Right ventricle myocardium superior (tissue), 1 donor: ENCODE measurements around the gene RBMS2. TPM values are rescaled to one million over a fixed set of nuclear protein-coding genes. Genes with fewer than 3 reads are reported as not detected.
"Not testable (repeated sequence)": the region's sequence is repeated elsewhere in the genome, so short reads cannot be mapped to it uniquely, and the experiment has no call there.

Experiments used
- ATAC-seq: fragments of 200-7000 bp; cut with Tn5 transposase; one replicate; pipeline ENCODE4 v1.9.1; 2020; ENCODE audit warnings: mild to moderate bottlenecking; ENCODE audit not compliant: poor library complexity
- DNase-seq: peaks from one replicate; pipeline ENCODE4 v3.0.0-alpha.2; 2020
- intact Hi-C: fragments of 100-400 bp; cut with DNase I; formaldehyde crosslinking; loops from one replicate; pipeline ENCODE4 v1.11.2; 2022
- total RNA-seq: library from RNA; stranded (reverse); fragmentation: NEBNext Ultra II Directional; extraction: Animal tissue kit (Norgen Biotek cat#: 25700); gene quantifications from one replicate; pipeline ENCODE4 v1.2.1, GENCODE V29; 2021
- donor health status: DM: no; HTN: yes; CAD: no; lungs with severe emphysema.

Gene RBMS2
- total RNA-seq, 1 donor from 2014 or later, result 25.0 TPM

DNA sequence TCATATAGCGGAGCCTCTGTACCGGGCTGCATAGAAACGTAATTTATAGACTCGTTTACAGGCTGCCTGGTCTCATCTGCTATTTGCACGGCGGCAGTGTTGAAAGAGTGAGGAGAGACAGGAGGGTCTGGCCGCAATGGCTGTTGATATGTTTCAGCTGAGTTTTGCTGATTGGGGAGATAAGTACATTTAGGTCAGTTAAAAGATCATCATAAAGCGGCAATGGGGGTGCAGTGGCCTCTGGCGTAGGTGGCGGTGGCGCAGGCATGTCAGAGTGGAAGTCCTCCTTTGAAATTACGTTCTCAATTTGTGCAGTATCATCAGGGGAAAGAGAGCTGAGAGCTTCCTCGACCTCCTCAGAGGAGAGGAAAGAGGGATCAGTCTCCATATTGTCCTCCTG lies 21.7 kb upstream of the RBMS2 start:
- ATAC-seq, intact Hi-C loops, DNase-seq: not testable (repeated sequence)

DNA sequence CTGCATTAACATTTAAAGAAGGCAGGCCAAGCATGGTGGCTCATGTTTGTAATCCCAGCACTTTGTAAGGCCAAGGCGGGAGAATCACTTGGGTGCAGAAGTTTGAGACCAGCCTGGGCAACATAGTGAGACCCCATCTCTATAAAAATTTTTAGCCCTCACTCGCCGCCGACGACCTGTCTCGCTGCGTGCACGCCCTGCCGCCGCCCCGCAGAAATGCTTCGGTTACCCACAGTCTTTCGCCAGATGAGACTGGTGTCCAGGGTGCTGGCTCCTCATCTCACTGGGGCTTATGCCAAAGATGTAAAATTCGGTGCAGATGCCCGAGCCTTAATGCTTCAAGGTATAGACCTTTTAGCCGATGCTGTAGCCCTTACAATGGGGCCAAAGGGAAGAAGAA lies 10.8 kb upstream of the RBMS2 start:
- ATAC-seq, result no peak

DNA sequence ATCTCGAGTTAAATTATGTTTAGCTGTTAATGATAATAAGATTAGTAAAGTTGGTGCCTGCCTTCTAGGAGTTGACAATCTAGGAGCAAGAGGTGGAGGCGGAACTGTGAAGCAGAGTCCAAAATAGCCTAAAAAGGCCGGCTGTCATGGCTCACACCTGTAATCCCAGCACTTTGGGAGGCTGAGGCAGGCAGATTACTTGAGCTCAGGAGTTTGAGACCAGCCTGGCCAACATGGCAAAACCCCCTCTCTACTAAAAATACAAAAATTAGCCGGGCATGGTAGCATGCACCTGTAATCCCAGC lies 7.7 kb upstream of the RBMS2 start:
- not testable (repeated sequence) for ATAC-seq, DNase-seq
- intact Hi-C loops, result loop anchor here (10.0 kb wide), 1 partner anchor 121 kb away; the partner anchor contains the start of gene BAZ2A

More for the DNA sequence above, 10.8 kb upstream of the RBMS2 start:
- intact Hi-C loops, result loop anchor here (10.0 kb wide), 1 partner anchor 124 kb away; the partner anchor contains the start of gene BAZ2A
- DNase-seq, result no peak

DNA sequence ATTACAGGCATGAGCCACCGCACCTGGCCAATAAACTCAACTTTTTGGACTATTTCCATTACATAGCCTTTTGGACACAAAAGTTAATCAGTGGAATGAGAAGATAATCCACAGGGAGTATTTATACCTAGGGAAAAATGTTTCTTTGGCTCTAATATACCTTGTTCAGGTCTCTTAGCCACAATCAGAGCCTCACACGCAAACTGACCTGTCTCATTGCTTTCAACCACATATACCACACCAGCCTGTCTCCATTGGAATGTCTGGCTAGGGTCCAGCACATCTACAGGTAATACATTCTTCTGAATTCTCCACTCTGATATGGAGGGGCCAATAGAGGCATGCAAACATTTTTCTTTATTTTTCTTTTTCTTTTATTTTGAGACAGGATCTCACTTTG lies 3.8 kb upstream of the RBMS2 start:
- intact Hi-C loops, result loop anchor here (5.0 to 10.0 kb wide), 2 partner anchors 54 to 117 kb away; partner anchors contain the start of gene BAZ2A
- no peak for ATAC-seq
- DNase-seq, result no peak

DNA sequence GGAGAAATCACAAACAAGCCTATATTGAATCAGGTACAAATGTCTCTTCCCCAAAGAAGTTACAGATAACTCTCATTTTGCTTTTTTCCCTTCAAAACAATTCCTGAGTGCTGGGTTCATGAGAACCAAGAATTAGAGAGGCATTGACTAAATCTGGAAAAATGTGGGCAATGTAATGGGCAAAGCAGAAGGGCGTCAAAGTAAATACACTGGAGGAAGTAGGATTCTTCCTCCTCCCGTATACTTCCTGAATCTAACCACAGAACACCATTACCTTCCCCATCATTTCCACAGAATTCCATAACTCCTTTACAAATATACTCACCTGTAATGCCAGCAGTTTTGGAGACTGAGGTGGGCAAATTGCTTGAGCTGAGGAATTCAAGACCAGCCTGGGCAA lies 3.0 kb upstream of the RBMS2 start:
- no peak for ATAC-seq
- intact Hi-C loops, result loop anchor here (5.0 to 10.0 kb wide), 2 partner anchors 54 to 116 kb away; partner anchors contain the start of gene BAZ2A
- DNase-seq, result no peak

DNA sequence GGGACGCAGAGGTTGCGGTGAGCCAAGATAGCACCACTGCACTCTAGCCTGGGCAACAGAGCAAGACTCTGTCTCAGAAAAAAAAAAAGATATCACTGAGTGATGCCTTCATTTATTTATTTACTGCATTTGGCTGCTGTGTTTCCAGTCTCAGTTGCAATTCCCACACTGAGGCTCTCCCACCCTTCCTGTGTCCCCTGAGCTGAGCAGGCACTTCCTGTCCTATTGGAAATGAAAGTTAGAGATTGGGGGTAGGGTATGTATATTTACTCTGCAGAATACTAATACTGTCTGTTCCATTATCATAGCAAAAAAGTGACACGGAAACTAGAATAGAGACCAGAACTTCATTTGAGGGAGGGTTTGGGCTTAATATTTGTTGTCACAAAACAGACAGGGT lies 1.6 kb upstream of the RBMS2 start:
- intact Hi-C loops, result no loop called here
- DNase-seq (no peak), ATAC-seq (peak; percentile 30)

DNA sequence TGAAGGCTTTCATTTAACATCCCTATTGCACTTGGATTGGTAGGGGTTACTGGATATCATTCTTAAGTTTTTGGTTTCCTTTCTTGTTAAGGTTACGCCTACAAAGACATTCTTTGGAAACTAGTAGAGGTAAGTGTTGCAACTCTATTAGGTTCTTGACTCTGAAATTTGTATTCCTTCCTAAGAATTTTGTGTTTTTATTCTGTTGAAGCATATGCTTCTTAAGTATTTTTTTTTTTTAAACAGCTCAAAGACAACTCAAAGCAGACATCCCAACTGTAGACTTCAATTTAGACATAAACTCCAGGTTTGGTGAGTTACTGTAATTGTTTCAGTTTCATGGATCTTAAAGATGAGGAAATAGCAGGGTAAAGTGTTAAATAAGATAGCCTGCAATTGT lies 1.1 kb upstream of the RBMS2 start:
- no peak for ATAC-seq
- intact Hi-C loops, result no loop called here
- no peak for DNase-seq

DNA sequence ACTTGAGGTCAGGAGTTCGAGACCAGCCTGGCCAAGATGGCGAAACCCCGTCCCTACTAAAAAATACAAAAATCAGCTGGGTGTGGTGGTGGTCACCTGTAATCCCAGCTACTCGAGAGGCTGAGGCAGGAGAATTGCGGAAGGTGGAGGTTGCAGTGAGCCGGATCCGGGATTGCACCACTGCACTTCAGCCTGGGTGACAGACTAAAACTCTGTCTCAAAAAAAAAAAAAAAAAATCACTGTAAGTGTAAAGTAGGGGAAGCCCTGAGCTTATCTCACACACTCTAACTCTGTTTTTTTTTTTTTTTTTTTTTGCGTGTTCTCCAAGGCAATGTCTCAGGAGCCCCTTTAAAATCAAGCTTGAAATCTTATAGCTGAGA lies 421 bp upstream of the RBMS2 start:
- intact Hi-C loops, result no loop called here
- ATAC-seq (peak; percentile 30), DNase-seq (no peak)

DNA sequence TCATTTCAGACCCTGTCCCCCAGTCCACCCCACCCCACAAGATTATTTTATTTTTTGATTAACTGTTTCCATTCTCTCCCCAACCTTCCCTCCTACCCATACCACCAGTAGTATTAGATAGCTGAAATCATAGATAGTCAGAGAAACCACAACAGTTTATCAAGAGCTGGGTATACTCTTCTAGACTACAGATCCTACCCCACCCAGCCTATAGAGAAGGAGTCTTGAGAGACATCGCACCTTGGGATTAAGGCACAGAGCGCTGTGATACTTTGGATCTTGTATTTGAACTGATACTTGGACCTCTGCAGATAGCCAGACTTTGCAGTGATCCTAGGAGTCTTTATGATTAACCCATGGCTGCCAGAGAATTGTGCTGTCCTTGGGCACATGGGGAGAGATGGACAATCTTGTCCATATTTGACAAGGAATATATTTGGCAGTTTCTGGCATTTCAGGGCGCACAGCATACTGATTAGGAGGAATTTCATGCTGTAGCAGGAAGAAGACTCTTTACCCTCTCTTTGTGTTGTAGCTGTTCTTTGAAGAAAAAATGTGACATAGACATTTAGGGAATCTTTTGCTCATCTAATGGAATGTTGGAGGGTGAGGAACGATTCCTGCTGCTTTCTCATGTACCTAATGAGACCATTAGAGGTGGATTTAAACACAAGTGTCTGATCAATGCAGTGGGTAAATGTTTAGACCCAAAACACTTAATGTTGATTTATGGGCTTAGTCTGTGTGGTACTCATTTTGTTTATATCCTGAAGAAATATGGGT lies 982 bp downstream of the RBMS2 start:
- ATAC-seq, result peak; percentile 3
- intact Hi-C loops, result no loop called here

DNA sequence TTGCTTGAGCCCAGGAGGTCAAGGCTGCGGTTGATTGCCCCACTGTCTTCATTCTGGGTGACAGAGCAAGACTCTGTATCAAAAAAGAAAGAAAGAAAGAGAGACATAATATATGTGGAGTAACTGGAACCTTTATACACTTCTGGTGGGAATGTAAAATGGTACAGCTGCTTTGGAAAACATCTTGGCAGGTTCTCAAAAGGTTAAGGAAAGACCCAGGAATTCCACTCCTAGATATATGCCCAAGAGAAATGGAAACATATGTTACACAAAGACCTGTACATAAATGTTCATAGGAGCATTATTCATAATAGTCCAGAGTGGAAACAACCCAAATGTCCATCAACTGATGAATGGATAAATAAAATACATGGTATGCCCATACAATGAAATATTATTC lies 7.2 kb downstream of the RBMS2 start:
- DNase-seq, result no peak
- intact Hi-C loops, result no loop called here
- no peak for ATAC-seq

More for the DNA sequence above, 982 bp downstream of the RBMS2 start:
- no peak for DNase-seq

DNA sequence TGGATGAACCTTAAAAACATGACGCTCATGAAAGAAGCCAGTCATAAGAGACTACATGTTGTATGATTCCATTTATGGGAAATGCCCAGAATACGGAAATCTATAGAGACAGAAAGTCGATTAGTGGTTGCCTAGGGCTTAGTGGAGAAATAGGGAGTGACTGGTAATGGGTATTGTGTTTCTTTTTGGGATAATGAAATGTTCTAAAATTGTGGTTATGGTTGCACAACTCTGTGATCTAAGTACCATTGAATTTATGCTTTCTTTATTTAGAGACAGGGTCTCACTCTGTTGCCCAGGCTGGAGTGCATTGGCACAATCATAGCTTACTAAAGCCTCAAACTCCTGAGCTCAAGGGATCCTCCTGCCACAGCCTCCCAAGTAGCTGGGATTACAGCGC lies 8.0 kb downstream of the RBMS2 start:
- no peak for ATAC-seq
- DNase-seq, result no peak
- intact Hi-C loops, result no loop called here

DNA sequence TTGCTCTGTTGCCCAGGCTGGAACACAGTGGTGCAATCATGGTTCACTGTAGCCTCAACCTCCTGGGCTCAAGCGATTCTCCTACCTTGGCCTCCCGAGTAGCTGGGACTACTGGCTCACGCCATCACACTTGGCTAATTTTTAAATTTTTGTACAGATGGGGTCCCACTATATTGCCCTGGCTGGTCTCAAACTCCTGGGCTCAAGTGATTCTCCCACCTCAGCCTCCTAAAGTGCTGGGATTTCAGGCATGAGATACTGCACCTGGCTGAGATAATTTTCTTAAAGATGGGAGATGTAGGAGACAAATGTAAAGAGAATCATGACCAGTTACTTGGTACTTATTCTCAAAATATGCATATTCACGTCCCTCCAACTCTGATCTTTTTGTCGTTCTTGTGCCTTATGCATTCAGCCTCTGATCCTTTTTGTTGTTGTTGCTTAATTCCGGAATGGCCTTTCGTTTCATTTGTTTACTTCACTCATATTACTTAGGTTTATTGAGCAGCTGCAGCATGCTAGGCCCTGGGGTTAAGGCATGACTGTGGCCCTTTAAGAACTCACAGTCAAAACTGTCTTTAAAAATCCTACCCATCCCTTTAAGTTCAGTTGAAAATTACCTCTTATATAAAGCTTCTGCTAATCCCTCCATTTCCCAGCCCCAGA lies 8.9 kb downstream of the RBMS2 start:
- intact Hi-C loops, result no loop called here
- ATAC-seq (no peak), DNase-seq (no peak)

DNA sequence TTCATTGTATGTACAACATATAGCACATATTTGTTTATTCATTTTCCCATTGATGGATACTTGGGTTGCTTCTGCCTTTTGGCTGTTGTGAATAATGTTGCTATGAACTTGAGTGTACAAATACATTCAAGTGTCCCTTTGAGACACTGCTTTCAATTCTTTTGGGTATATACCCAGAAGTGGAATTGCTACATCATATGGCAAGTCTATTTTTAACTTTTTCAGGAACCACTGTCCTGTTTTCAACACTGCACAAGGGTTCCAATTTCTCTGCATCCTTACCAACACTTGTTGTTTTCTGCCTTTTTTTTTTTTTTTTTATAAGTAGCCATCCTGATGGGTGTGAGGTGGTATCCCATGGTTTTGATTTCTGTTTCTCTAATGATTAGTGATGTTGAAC lies 15.9 kb downstream of the RBMS2 start:
- ATAC-seq (no peak), DNase-seq (no peak)
- intact Hi-C loops, result no loop called here

DNA sequence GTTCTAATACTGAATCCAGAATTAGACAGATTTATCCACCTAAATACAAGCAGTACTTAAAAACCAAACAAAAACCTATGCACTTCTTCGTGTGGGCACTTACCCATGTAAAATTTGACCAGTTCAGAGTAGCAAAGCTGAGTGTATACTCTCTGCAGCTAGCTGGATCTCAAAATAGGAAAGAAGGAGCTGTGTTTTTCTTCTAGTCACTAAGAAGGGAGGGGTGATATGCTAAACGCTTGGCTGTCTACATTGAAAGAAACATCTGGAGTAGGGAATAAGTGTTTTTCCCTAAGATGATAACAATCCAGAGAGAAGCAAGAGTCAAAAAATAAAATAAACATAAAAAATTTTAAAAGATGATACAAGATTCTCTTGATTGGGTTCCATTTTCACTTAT lies 20.0 kb downstream of the RBMS2 start:
- intact Hi-C loops, result no loop called here
- ATAC-seq (no peak), DNase-seq (no peak)

DNA sequence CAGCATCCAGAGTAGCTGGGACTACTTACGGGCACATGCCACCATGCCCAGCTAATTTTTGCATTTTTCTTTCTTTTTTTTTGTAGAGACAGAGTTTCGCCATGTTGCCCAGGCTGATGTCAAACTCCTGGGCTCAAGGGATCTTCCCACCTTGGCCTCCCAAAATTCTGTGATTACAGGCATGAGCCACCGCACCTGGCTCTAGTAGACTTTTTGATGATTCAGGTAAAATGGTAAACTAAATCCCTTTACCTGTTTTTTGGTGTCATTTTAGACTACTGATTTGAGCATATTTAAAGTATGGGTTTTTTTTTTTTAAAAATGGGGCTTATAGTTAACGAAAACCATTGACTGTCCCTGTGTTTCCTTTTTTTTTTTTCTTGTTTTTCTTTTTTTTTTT lies 20.5 kb downstream of the RBMS2 start:
- intact Hi-C loops, result no loop called here
- ATAC-seq, result no peak
- DNase-seq, result no peak

DNA sequence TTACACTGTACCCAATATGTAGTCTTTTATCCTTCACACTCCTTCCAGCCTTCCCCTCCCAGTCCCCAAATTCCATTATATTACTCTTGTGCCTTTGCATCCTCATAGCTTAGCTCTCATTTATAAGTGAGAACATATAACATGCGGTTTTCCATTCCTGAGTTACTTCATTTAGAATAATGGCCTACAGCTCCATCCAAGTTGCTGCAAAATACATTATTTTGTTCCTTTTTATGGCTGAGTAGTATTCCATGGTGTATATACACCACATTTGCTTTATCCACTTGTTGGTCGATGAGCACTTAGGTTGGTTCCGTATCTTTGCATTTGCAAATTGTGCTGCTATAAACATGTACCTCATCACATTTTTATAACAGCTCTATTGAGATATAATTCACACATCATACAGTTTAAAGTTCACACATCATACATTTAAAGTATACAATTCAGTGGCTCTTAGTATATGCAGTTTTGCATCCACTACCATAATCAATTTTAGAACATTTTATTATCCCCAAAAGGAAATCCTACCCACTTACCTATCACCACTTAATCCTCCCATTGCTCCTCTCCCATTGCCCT lies 23.5 kb downstream of the RBMS2 start:
- no peak for ATAC-seq
- intact Hi-C loops, result no loop called here
- DNase-seq, result no peak

DNA sequence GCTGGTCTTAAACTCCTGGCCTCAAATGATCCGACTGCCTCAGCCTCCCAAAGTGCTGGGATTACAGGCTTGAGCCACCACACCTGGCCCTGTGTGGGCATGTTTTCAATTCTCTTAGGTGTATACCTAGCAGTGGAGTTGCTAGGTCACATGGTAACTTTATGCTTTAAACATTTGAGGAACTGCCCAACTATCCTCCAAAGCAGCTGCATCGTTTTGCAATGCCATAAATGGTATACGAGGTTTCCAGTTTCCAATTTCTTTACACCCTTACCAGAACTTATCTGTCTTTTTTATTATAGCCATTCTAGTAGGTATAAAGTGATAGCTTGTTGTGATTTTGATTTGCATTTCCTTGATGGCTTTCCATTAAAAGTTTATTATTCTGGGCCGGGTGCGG lies 25.1 kb downstream of the RBMS2 start:
- intact Hi-C loops, result no loop called here
- DNase-seq, result no peak
- no peak for ATAC-seq

DNA sequence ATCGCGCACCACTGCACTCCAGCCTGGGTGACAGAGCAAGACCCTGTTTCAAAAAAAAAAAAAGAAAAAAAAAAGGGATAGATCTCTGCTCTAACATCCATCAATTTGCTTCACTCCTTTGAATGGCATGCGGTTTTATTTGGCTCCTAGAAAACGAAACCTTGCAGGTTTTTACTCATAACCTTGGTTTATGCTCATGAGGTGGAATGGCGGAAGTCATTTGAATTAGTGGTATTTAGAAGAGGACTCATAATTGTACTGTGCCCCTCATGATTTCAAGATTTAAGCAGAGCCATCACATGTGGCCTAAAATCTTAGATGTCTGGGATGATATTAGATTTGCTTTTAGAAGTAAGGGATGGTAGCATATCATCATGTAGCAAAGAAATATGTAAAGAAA lies 29.4 kb downstream of the RBMS2 start:
- intact Hi-C loops, result no loop called here
- DNase-seq (no peak), ATAC-seq (no peak)

DNA sequence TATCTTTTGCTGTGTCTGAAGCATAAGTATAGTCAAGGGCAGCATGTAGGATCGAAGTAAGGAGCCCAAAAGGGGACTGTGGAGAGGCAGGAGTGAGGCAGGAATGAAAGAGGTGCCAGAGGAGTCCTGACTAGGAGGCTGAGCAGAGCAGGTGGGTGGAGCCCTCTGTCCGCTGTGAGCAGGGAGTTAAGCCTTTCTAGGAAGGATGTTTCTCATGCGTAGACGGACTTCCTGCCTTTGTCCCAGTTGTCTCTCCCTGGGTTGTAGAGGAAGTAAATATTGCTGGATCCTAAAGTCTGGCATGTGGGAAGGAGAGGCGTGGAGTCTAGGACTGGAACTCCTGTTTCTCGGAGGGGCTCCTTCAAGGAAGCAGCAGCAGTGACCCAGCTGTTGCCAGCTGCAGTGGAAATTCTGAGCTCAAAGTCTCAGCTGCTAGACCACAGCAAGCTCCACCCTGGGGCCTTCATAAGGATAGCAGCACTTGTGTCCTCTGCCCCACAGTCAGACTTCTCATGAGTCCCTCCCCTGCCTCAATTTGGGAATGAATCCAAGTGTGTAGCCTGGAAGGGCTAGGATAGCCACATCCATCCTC lies 44.0 kb downstream of the RBMS2 start:
- DNase-seq, result peak; percentile 82
- ATAC-seq, result peak; percentile 90
- intact Hi-C loops, result no loop called here

DNA sequence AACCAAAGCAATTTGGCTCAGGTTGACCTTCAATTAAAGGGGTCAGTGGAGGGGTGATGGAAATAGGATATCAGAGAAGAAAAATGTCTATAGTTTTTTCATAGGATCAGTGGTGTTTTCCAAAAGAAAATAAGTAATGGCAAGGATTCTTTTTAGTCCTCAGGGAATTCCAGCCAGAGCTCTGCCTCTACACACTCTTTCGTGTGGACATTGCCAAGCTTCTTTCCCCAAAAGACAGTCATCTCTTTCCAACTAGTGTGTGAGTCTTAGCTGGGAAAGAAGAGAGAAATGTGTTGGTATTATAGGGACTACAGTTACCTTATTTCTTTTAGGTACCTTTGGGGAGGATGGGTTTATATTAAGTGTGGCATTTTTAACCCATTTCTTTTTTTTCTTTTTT lies 46.5 kb downstream of the RBMS2 start:
- no peak for ATAC-seq
- no peak for DNase-seq
- intact Hi-C loops, result no loop called here
